H1 (cell line): ENCODE measurements around the gene FNDC3A.

Experiments
- CTCF ChIP-seq, 3 experiments: IDR thresholded peaks; 1 replicate in 2 of 3; 2 replicates in 1 of 3; pipeline versions ENCODE4 v1.5.1 to v1.6.1; 2011; ENCODE audit warnings: low read length in 3 of 3, mild to moderate bottlenecking in 3 of 3, inconsistent platforms in 2 of 3, low read depth in 1 of 3, moderate library complexity in 1 of 3; ENCODE audit not compliant: insufficient read depth in 1 of 3; ENCODE audit errors: control extremely low read depth in 1 of 3
- POLR2A ChIP-seq, 2 experiments: IDR thresholded peaks; 1 replicate in 1 of 2; 2 replicates in 1 of 2; pipeline ENCODE4 v1.6.1; 2011; ENCODE audit warnings: low read depth in 2 of 2, low read length in 2 of 2, mild to moderate bottlenecking in 2 of 2; ENCODE audit errors: control extremely low read depth in 1 of 2
- POLR2AphosphoS5 ChIP-seq: IDR thresholded peaks from 2 replicates; pipeline ENCODE4 v1.6.1; 2011; ENCODE audit warnings: low read depth, low read length
- RAD21 ChIP-seq, 2 experiments: IDR thresholded peaks in 1 of 2; conservative IDR thresholded peaks in 1 of 2; 2 replicates each; pipeline ENCODE4 v1.6.1; 2011; ENCODE audit warnings: low read depth in 2 of 2, low read length in 2 of 2, improper control_type of control experiment in 1 of 2, inconsistent platforms in 1 of 2, mild to moderate bottlenecking in 1 of 2, moderate library complexity in 1 of 2

- TF ChIP-seq CTCF (IDR thresholded peaks at IDR 0.05; ENCODE audit: control extremely low read depth in 1 of 3, insufficient read depth in 1 of 3, low read depth in 1 of 3, low read length in 3 of 3) (no peak), POLR2A (IDR thresholded peaks at IDR 0.05; ENCODE audit: control extremely low read depth in 1 of 2, low read depth in 2 of 2, low read length in 2 of 2) (no peak), POLR2AphosphoS5 (no peak), RAD21 (IDR thresholded peaks at IDR 0.05 in 1 of 2, conservative IDR thresholded peaks at IDR 0.05 in 1 of 2; ENCODE audit: low read depth in 2 of 2, low read length in 2 of 2) (no peak)
Observed at GRCh38 chr13:49042476-49042875, 66.8 kb downstream of the FNDC3A start.
